ENCODE results near the gene RAD9A. TPM values are rescaled to one million over a fixed set of nuclear protein-coding genes. Genes with fewer than 3 reads are reported as not detected.

Gene RAD9A
- total RNA-seq, 6 donors from 2014 or later = 20.4 to 115 (median 28.2) TPM

GRCh38 chr11:67372321-67372992, 19.3 kb upstream of the RAD9A start:
- WGBS, 2 donors = 0% methylated on average over 2 to 25 of the region's 78 CpGs
- Histone ChIP-seq H3K4me1 (peaks cover 45 to 74% (median 51%) of the 10 kb centered on the region in 4 donors), H3K4me3 (peak overlapping the region; percentile 71 to 86 (median 80)), H3K27me3 (no peaks in the 10 kb centered on the region), H3K36me3 (no peaks in the 10 kb centered on the region), H3K9me3 (no peaks in the 10 kb centered on the region), H3K27ac (peak overlapping the region; percentile 88 to 99 (median 96))
- ATAC-seq (ENCODE audit: low FRiP score in 2 of 2) (peak in 1 of 2 donors; percentile 15), DNase-seq (peak; percentile 59 to 90)
- TF ChIP-seq EP300 (IDR thresholded peaks at IDR 0.05) = no peak
- TF ChIP-seq POLR2A (IDR thresholded peaks at IDR 0.05) = peak in 3 of 4 donors; percentile 29 to 41 (median 36)
- TF ChIP-seq POLR2AphosphoS5 (IDR thresholded peaks at IDR 0.05) = no peak
- no peak for TF ChIP-seq CTCF (IDR thresholded peaks at IDR 0.05)

DNA sequence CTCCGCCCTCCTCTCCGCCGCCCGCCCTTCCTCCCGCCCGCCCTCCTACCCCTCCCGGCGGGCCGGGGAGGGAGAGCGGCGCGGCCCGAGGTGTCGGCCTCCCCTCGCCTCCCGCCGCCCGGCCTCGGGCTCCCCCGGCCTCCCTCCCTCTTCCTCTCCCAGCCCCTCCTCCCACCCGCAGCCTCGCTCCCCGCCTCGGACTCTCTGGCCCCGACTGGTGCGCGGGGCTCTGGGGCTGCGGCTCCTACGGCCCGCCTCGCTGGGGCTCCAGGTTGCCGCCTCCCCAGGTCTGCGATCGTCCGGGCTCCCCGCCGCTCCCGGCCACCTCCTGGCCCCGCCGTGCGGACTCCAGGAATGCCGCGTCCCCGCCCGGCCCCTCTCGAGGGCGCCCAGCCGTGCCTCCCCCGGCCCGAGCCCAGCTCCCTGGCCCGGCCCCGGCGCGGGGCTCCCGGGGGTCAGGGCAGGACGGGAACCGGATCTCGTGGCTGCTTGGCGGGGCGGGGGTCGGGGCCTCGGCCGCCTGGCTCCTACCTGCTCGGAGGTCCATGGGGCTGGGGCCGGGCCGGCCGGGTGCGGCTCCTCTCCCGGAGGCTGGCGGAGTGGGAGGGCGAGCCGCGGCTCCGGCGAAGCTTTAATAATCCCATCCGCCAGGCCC, 18.7 kb upstream of the RAD9A start, which contains the start of gene CLCF1:
Gene CLCF1, minus strand, starts transcription at position 606 of the 655 bp plus-strand sequence. Its CDS starts 59 bp downstream, at position 547.
- peak within 1 kb of the TSS; percentile 88 to 99 (median 96) for H3K27ac ChIP-seq
- peak within 1 kb of the TSS; percentile 71 to 86 (median 80) for H3K4me3 ChIP-seq
- peak; percentile 16 to 71 for ATAC-seq (ENCODE audit: low FRiP score in 2 of 2)
- no peaks in the 10 kb centered on the region for H3K9me3 ChIP-seq
- 1 to 2% methylated on average over 13 to 25 of the region's 76 CpGs for WGBS, 2 donors
- H3K4me1 ChIP-seq = peaks cover 39 to 67% (median 45%) of the 10 kb centered on the region in 4 donors
- DNase-seq = peak; percentile 72 to 93
- no peaks in the 10 kb centered on the region for H3K36me3 ChIP-seq
- no peak for TF ChIP-seq CTCF (IDR thresholded peaks at IDR 0.05)
- TF ChIP-seq POLR2AphosphoS5 (IDR thresholded peaks at IDR 0.05) = peak in 1 of 2 donors; percentile 35
- TF ChIP-seq EP300 (IDR thresholded peaks at IDR 0.05) = no peak
- TF ChIP-seq POLR2A (IDR thresholded peaks at IDR 0.05) = peak in 2 of 4 donors; percentile 33 to 45
- no peaks in the 10 kb centered on the region for H3K27me3 ChIP-seq

DNA sequence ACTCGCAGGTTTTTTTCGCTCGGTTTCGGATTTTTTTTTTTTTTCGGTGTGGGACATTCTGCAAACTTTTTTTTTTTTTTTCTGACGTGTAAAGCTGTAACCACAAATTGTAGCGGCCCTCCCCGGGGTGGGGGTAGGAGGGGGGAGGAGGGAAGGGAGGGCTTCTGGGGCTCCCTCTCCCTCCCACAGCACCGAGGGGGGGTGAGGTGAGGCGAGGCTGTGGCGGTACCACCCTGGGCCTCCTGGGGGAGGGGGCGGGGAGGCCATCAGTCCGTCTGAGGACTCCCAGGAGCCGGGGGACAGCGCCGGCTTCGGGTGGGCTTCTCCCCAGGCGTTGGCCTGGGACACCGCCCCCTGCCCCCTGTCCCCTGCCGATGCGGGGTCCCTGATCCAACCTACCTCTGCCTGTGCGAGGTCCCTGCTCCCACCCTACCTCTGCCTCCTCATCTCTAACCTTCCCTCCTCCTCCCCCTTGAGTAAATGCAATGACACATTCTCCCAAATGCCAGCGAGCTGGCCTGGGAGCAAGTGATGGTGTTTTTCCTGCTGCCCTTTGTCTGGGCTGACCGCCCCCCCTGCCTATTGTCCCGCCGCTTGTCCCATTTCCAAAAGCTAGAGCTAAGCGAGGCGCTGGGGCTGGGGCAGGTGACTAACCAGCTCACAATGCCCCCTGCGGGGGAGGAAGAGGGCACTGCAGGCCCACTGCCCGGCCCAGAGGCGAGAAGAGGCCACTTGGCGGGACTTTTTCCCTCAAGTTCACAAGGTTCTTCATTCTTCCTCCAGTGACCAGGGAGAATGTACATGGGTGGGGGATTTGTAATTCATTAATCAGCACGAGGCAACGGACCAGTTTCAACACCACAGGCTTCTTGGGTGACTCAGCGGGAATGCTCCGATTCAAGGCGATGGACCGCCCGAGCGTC, 17.9 kb upstream of the RAD9A start:
- no peaks in the 10 kb centered on the region for H3K9me3 ChIP-seq
- WGBS, 2 donors = 1 to 2% methylated on average over 24 to 36 of the region's 40 CpGs
- ATAC-seq (ENCODE audit: low FRiP score in 2 of 2) (peak; percentile 72 to 87), DNase-seq (peak; percentile 86 to 94)
- peaks cover 39 to 61% (median 45%) of the 10 kb centered on the region in 4 donors for H3K4me1 ChIP-seq
- H3K4me3 ChIP-seq = peak overlapping the region; percentile 71 to 86 (median 80)
- TF ChIP-seq POLR2A (IDR thresholded peaks at IDR 0.05) (peak in 2 of 4 donors; percentile 35 to 48), EP300 (IDR thresholded peaks at IDR 0.05) (no peak), POLR2AphosphoS5 (IDR thresholded peaks at IDR 0.05) (peak; percentile 76 to 80), CTCF (IDR thresholded peaks at IDR 0.05) (peak; percentile 44 to 84 (median 70))
- H3K27ac ChIP-seq = peak overlapping the region; percentile 88 to 99 (median 96)
- no peaks in the 10 kb centered on the region for H3K36me3 ChIP-seq
- H3K27me3 ChIP-seq = no peaks in the 10 kb centered on the region

GRCh38 chr11:67374571-67375281, 17.1 kb upstream of the RAD9A start:
- ATAC-seq (ENCODE audit: low FRiP score in 2 of 2) (no peak), DNase-seq (no peak)
- peak overlapping the region in 2 of 4 donors; percentile 77 to 86 for H3K4me3 ChIP-seq
- H3K27ac ChIP-seq = peak overlapping the region; percentile 88 to 99 (median 96)
- H3K27me3 ChIP-seq = no peaks in the 10 kb centered on the region
- TF ChIP-seq POLR2AphosphoS5 (IDR thresholded peaks at IDR 0.05) (no peak), CTCF (IDR thresholded peaks at IDR 0.05) (no peak), POLR2A (IDR thresholded peaks at IDR 0.05) (no peak), EP300 (IDR thresholded peaks at IDR 0.05) (no peak)
- no peaks in the 10 kb centered on the region for H3K9me3 ChIP-seq
- H3K4me1 ChIP-seq = peaks cover 37 to 53% (median 41%) of the 10 kb centered on the region in 4 donors
- 16 to 21% methylated on average over 7 to 9 of the region's 9 CpGs for WGBS, 2 donors
- no peaks in the 10 kb centered on the region for H3K36me3 ChIP-seq
